Fibroblast of lung (primary cell): Measurements from ENCODE around the gene SCAMP5.

Source experiments
- CTCF ChIP-seq, 2 donors: IDR thresholded peaks in 1 of 2; conservative IDR thresholded peaks in 1 of 2; 1 replicate in 1 of 2; 2 replicates in 1 of 2; pipeline ENCODE4 v1.5.1; 2011 to 2012; ENCODE audit warnings: low read length in 2 of 2, control low read depth in 1 of 2, inconsistent platforms in 1 of 2, low read depth in 1 of 2, mild to moderate bottlenecking in 1 of 2
- EZH2 ChIP-seq: IDR thresholded peaks from 2 replicates; pipeline ENCODE4 v1.5.1; 2012; ENCODE audit warnings: low read length, control low read depth, mild to moderate bottlenecking; ENCODE audit errors: missing control alignments

DNA sequence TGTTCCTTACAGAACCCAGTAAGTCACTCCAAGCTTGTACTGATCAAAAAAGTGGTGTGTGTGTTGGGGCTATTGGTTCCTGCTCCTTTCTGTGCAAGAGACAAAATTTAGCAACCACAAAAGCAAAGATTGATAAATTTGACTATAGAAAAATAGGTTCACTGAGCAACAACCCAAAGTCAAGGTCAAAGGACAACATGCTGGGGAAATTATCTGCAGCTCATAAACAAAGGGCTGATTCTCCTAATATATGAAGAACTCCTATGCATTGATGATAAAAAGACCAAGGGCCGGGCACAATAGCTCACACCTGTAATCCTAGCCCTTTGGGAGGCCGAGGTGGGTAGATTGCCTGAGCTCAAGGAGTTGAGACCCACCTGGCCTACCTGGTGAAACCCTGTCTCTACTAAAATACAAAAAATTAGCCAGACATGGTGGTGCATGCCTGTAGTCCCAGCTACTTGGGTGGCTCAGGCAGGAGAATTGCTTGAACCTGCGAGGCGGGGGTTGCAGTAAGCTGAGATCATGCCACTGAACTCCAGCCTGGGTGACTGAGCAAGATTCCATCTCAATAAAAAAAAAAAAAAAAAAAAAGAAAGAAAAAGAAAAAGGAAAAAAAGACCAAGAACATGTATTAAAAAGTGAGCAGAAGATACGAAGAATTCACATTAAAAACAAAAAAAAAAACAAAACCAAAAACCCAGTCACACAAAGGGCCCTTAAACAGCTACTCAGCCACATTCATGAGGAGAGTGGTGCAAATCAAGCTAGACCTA is 57.8 kb downstream of the SCAMP5 start:
- TF ChIP-seq CTCF (conservative IDR thresholded peaks at IDR 0.05 in 1 of 2, IDR thresholded peaks at IDR 0.05 in 1 of 2; ENCODE audit: low read depth in 1 of 2, low read length in 2 of 2) (no peak), EZH2 (no peak)
